GM18507 (cell line): Measurements from ENCODE around the gene ACTRT1.

Source experiments
- DNase-seq: peaks from one replicate; pipeline ENCODE4 v3.0.0; 2011; ENCODE audit warnings: low read depth; ENCODE audit not compliant: insufficient read length; ENCODE audit errors: extremely low spot score
- FAIRE-seq: peaks from 2 replicates; lab custom pipeline; 2011; peaks lifted over from hg19 to GRCh38; lab: Jason Lieb, UNC

Gene ACTRT1

DNA sequence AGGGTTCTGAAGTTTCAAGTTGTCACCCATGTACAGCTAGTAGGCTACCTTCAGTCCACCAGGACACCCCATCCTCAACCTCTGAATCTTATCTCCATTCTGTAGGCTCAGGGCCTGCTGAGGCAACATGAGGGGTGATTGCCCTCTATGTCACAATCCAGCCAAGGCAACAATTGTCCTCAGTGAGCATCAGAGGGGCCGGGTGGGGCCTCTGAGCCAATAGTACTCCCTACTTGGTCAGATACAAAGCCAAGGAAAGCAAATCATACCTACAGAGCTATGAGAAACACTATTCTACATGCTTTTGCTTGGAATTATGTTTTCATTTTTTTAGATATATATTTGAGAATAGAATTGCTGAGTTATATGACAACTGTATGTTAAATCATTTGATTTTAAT is at the start of gene ACTRT1:
TSS of gene ACTRT1 (minus strand) at position 101 of the 400 bp plus-strand sequence. CDS start 197 bp downstream, outside the sequence.
- no peak for DNase-seq
- FAIRE-seq = no peak

GRCh38 chrX:128078545-128078944 is 26.3 kb upstream of the ACTRT1 start:
- FAIRE-seq (no peak), DNase-seq (no peak)

GRCh38 chrX:128057421-128057820 is 5.2 kb upstream of the ACTRT1 start:
- DNase-seq (no peak), FAIRE-seq (no peak)

- no peak for FAIRE-seq
- no peak for DNase-seq
Observed at GRCh38 chrX:128051526-128051925, 677 bp downstream of the ACTRT1 start.

- no peak for DNase-seq
- no peak for FAIRE-seq
Observed at GRCh38 chrX:128035318-128035717, 16.9 kb downstream of the ACTRT1 start.

GRCh38 chrX:128021566-128021965 is 30.6 kb downstream of the ACTRT1 start:
- FAIRE-seq (no peak), DNase-seq (no peak)

DNA sequence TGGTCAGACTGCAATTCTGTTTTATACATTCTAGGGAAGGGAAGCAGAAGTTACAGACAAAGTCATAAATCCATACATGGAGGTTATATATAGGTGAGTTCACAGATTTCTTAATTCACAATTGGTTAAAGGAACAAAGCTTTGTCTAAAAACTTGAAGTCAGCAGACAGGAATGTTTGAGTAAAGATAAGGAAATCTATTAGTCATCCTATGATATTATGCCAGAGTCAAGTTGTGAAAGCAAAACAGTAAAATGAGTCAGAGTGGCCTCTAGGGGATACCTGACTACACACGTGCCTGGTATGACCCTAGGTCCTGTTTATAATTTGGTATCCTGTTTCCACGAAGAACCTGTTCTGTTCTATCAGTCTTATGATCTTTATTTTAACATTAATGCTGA is 31.5 kb downstream of the ACTRT1 start:
- FAIRE-seq = no peak
- no peak for DNase-seq

DNA sequence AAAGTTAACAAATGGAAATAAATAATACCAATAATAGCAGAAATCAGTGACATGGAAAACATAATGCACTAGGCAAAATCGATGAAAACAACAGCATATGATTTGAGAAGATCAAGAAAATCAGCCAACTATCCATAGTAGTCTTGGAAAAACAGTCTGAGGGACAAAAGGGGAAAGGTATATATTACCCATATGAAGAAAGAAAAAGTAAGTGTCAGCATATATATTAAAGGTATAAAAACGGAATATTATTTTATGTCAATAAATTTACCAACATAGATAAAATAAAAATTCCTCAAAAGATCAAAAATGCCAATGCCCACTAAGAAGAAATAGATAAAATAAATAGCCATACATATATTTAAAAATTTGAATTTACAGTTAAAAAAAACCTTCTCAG is 33.0 kb downstream of the ACTRT1 start:
- FAIRE-seq (no peak), DNase-seq (no peak)

DNA sequence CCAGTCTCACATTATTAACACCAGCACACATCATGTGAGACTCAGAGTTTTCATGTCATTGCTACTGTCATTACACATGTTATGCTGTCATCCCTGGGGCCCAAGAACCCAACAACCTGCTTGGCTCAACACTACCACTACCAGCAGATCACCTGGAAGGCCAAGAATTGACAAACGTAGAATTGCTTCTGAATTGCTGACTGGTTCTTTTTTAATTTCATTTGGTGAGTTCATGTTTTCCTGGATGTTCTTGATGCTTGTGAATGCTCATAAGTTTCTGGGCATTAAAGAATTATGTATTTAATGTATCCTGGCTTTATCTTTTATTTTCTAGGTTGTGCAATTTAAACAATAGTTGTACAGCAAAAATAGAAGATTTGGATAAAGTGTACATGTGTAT is 40.2 kb downstream of the ACTRT1 start:
- FAIRE-seq = no peak
- no peak for DNase-seq

DNA sequence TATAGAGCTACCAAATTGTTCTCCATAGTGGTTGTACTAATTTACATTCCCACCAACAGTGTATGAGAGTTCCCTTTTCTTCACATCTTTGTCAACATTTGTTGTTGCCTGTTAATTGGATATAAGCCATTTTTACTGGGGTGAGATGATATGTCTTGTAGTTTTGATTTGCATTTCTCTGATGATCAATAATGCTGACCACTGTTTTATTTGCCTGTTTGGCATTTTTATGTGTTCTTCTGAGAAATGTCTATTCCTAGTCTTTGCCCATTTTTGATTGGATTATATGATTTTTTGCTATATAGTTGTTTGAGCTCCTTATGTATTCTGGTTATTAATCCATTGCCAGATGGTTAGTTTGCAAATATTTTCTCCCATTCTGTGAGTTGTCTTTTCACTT is 44.3 kb downstream of the ACTRT1 start:
- DNase-seq (no peak), FAIRE-seq (no peak)
